ENCODE measurements around the gene IHH. TPM values are rescaled to one million over a fixed set of nuclear protein-coding genes. Genes with fewer than 3 reads are reported as not detected.

Gene IHH
- total RNA-seq: under 1 TPM in 1 of 2 experiments, not detected in 1; 0.12 TPM

- POLR2A ChIA-PET: no interaction called here
- intact Hi-C loops (cut with DNase I, micrococcal nuclease): no loop called here
Observed at GRCh38 chr2:219060821-219061791, at the start of gene IHH. TSS of gene IHH (minus strand) at chr2:219060921. CDS start at chr2:219060467, 454 bp downstream.

GRCh38 chr2:219109471-219109870, 48.8 kb upstream of the IHH start:
- CTCF ChIA-PET: interaction anchor here (0.6 to 1.5 kb wide), 3 partner anchors 10 to 211 kb away, joined by 3 to 4 read pairs (median 4); no protein-coding TSS in a partner anchor
- H3K27ac Mint-ChIP-seq: no peak overlapping the region
- H3K27me3 Mint-ChIP-seq: no peaks in the 10 kb centered on the region
- no peaks in the 10 kb centered on the region for H3K36me3 Mint-ChIP-seq (ENCODE audit: low read depth)
- peak; percentile 79 for DNase-seq
- H3K4me3 Mint-ChIP-seq: no peak overlapping the region
- peaks cover 45% of the 10 kb centered on the region for H3K4me1 Mint-ChIP-seq
- intact Hi-C loops (cut with DNase I, micrococcal nuclease): no loop called here
- H3K9me3 Mint-ChIP-seq (ENCODE audit: low read depth): no peaks in the 10 kb centered on the region
- ATAC-seq: peak; percentile 80
- POLR2A ChIA-PET: no interaction called here

More at GRCh38 chr2:219060821-219061791, at the start of gene IHH:
- H3K4me1 Mint-ChIP-seq: peaks cover 19% of the 10 kb centered on the region
- DNase-seq (peak; percentile 31), ATAC-seq (no peak)
- peak within 1 kb of the TSS; percentile 15 for H3K4me3 Mint-ChIP-seq
- CTCF ChIA-PET: interaction anchor here (0.7 to 8.9 kb wide), 7 partner anchors 13 to 351 kb away, joined by 3 to 125 read pairs (median 3); partner anchors contain the start of gene TTLL4
- H3K27me3 Mint-ChIP-seq: peaks cover 57% of the 10 kb centered on the region
- H3K9me3 Mint-ChIP-seq (ENCODE audit: low read depth): no peaks in the 10 kb centered on the region
- H3K27ac Mint-ChIP-seq: no peak within 1 kb of the TSS
- H3K36me3 Mint-ChIP-seq (ENCODE audit: low read depth): no peaks in the 10 kb centered on the region

DNA sequence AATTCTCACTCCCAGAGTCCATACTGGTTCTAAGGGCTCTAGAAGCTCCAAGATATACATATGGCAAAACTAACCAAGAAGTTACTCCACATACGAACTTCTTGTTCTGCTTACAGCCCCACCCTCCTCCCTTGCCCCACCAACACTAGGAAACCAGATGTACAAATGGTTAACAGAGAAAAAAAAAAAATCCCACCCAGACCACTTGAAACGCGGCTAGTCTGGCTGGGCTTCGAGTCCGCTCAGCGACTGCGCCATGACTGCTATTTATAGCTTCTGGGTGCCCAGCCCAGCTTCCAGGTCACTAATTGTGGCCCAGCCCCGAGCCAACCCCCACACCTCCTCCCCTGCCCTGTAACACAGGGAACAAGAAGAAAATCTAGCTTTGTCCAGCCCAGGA, 47.0 kb upstream of the IHH start:
- POLR2A ChIA-PET: no interaction called here
- H3K4me3 Mint-ChIP-seq: no peak overlapping the region
- no peaks in the 10 kb centered on the region for H3K27me3 Mint-ChIP-seq
- CTCF ChIA-PET: interaction anchor here (0.5 to 1.4 kb wide), 2 partner anchors 51 to 63 kb away, joined by 3 read pairs; no protein-coding TSS in a partner anchor
- H3K9me3 Mint-ChIP-seq (ENCODE audit: low read depth): no peaks in the 10 kb centered on the region
- no peak for ATAC-seq
- no peaks in the 10 kb centered on the region for H3K36me3 Mint-ChIP-seq (ENCODE audit: low read depth)
- intact Hi-C loops (cut with DNase I, micrococcal nuclease): no loop called here
- H3K27ac Mint-ChIP-seq: no peak overlapping the region
- peaks cover 48% of the 10 kb centered on the region for H3K4me1 Mint-ChIP-seq
- DNase-seq: no peak

DNA sequence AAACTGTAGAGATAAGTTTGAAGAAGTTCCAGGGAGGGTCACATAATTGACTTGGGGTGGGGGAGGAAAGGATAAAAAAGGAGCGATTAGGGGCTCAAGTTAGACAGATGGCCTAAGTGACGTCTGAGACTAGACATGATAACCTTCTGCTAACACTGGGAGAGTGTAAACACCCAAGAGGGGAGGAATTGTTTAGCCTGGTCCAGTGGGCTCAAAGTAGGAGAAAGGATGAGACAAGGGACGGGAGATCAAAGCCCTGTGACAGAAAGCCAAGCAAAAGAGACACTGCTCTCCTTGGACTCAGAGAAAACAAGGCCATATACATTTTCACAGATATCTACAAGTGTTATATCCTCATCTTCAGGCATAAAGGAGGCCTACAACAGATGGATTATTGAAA, 45.5 kb upstream of the IHH start:
- no peak overlapping the region for H3K27ac Mint-ChIP-seq
- ChIA-PET CTCF (interaction anchor here (0.7 to 7.4 kb wide), 4 partner anchors 11 to 423 kb away, joined by 3 to 74 read pairs (median 26); no protein-coding TSS in a partner anchor), POLR2A (no interaction called here)
- DNase-seq: no peak
- H3K9me3 Mint-ChIP-seq (ENCODE audit: low read depth): no peaks in the 10 kb centered on the region
- no peak overlapping the region for H3K4me3 Mint-ChIP-seq
- intact Hi-C loops (cut with DNase I, micrococcal nuclease): no loop called here
- ATAC-seq: no peak
- peaks cover 5% of the 10 kb centered on the region for H3K36me3 Mint-ChIP-seq (ENCODE audit: low read depth)
- H3K27me3 Mint-ChIP-seq: no peaks in the 10 kb centered on the region
- peaks cover 45% of the 10 kb centered on the region for H3K4me1 Mint-ChIP-seq

- POLR2A ChIA-PET: no interaction called here
Observed at GRCh38 chr2:219104107-219105035, 43.6 kb upstream of the IHH start.

DNA sequence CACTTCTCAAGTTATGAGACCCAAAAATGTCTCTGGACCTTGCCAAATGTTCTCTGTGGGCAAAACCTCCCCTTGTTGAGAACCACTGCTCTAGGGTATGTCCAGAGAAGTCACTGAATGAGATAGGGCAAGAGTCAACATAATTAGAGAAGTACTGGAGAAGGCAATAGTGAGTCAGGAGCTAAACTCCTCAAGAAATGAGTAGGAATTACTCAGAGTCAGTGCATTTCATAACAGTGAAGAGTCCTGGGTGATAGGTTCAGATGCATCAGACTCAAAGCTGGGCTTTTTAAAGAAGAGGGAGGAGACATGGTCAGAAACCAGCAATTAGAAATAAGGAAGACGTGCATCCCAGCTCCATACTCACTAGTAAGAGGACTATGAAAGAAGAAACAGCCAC, 38.6 kb upstream of the IHH start:
- intact Hi-C loops (cut with DNase I, micrococcal nuclease): no loop called here
- Mint-ChIP-seq H3K4me3 (no peak overlapping the region), H3K27me3 (no peaks in the 10 kb centered on the region), H3K36me3 (ENCODE audit: low read depth) (peaks cover 5% of the 10 kb centered on the region), H3K9me3 (ENCODE audit: low read depth) (no peaks in the 10 kb centered on the region), H3K4me1 (peaks cover 4% of the 10 kb centered on the region), H3K27ac (no peak overlapping the region)
- ChIA-PET POLR2A (interaction anchor here (0.6 kb wide), 1 partner anchor 11 kb away, joined by 3 read pairs; no protein-coding TSS in a partner anchor), CTCF (interaction anchor here (0.9 to 7.4 kb wide), 8 partner anchors 14 to 104 kb away, joined by 3 to 74 read pairs (median 4); no protein-coding TSS in a partner anchor)
- DNase-seq: no peak
- peak; percentile 79 for ATAC-seq

More at GRCh38 chr2:219104107-219105035, 43.6 kb upstream of the IHH start:
- H3K4me3 Mint-ChIP-seq: no peak overlapping the region
- no peaks in the 10 kb centered on the region for H3K9me3 Mint-ChIP-seq (ENCODE audit: low read depth)
- intact Hi-C loops (cut with DNase I, micrococcal nuclease): no loop called here
- peaks cover 33% of the 10 kb centered on the region for H3K4me1 Mint-ChIP-seq
- H3K36me3 Mint-ChIP-seq (ENCODE audit: low read depth): peaks cover 5% of the 10 kb centered on the region
- H3K27me3 Mint-ChIP-seq: no peaks in the 10 kb centered on the region
- CTCF ChIA-PET: interaction anchor here (0.6 to 7.4 kb wide), 39 partner anchors 8 to 378 kb away, joined by 3 to 74 read pairs (median 5); no protein-coding TSS in a partner anchor
- peak overlapping the region; percentile 44 for H3K27ac Mint-ChIP-seq
- ATAC-seq (peak; percentile 80), DNase-seq (peak; percentile 36)

- POLR2A ChIA-PET: no interaction called here
- no peaks in the 10 kb centered on the region for H3K4me1 Mint-ChIP-seq
Observed at GRCh38 chr2:219095406-219095935, 34.8 kb upstream of the IHH start.

DNA sequence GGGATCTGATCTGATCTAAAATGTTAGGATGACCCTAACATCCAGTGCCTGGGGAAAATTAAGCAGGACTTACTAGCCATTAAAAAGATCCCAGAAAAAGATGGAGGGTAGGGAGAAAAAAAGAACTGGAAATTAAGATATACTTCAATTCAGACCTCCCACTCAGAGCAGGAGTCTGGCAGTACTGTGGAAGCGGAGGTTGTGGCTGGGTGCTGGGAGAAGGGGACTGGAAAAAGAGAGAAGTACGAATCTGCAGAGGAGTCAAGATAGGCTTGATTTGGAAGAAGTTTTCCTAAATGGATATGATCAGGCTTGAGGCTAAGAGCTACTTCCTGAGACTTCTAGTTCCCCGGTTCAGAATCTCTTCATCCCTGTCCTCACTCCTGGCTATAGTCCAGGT, 33.5 kb upstream of the IHH start:
- no peaks in the 10 kb centered on the region for H3K4me1 Mint-ChIP-seq
- POLR2A ChIA-PET: no interaction called here

More at GRCh38 chr2:219095406-219095935, 34.8 kb upstream of the IHH start:
- Mint-ChIP-seq H3K27me3 (no peaks in the 10 kb centered on the region), H3K27ac (no peak overlapping the region), H3K9me3 (ENCODE audit: low read depth) (no peaks in the 10 kb centered on the region), H3K36me3 (ENCODE audit: low read depth) (no peaks in the 10 kb centered on the region), H3K4me3 (no peak overlapping the region)
- CTCF ChIA-PET: interaction anchor here (0.6 to 2.2 kb wide), 5 partner anchors 9 to 46 kb away, joined by 3 to 9 read pairs (median 4); no protein-coding TSS in a partner anchor
- DNase-seq (no peak), ATAC-seq (no peak)
- intact Hi-C loops (cut with DNase I, micrococcal nuclease): no loop called here

GRCh38 chr2:219090436-219091299, 29.9 kb upstream of the IHH start:
- Mint-ChIP-seq H3K4me3 (no peak overlapping the region), H3K27me3 (no peaks in the 10 kb centered on the region), H3K36me3 (ENCODE audit: low read depth) (peaks cover 5% of the 10 kb centered on the region), H3K27ac (no peak overlapping the region), H3K4me1 (peaks cover 9% of the 10 kb centered on the region), H3K9me3 (ENCODE audit: low read depth) (no peaks in the 10 kb centered on the region)
- ATAC-seq (no peak), DNase-seq (no peak)
- ChIA-PET POLR2A (no interaction called here), CTCF (interaction anchor here (0.6 to 3.2 kb wide), 10 partner anchors 10 to 111 kb away, joined by 3 to 20 read pairs (median 4); no protein-coding TSS in a partner anchor)
- intact Hi-C loops (cut with DNase I, micrococcal nuclease): no loop called here

More for the DNA sequence above, 33.5 kb upstream of the IHH start:
- H3K36me3 Mint-ChIP-seq (ENCODE audit: low read depth): peaks cover 3% of the 10 kb centered on the region
- H3K27ac Mint-ChIP-seq: no peak overlapping the region
- ATAC-seq (no peak), DNase-seq (no peak)
- CTCF ChIA-PET: interaction anchor here (0.6 to 1.0 kb wide), 2 partner anchors 22 to 57 kb away, joined by 3 to 4 read pairs; no protein-coding TSS in a partner anchor
- H3K4me3 Mint-ChIP-seq: no peak overlapping the region
- H3K27me3 Mint-ChIP-seq: no peaks in the 10 kb centered on the region
- no peaks in the 10 kb centered on the region for H3K9me3 Mint-ChIP-seq (ENCODE audit: low read depth)
- intact Hi-C loops (cut with DNase I, micrococcal nuclease): no loop called here

- Mint-ChIP-seq H3K27ac (no peak overlapping the region), H3K27me3 (no peaks in the 10 kb centered on the region), H3K4me1 (peaks cover 9% of the 10 kb centered on the region), H3K4me3 (no peak overlapping the region), H3K36me3 (ENCODE audit: low read depth) (peaks cover 5% of the 10 kb centered on the region), H3K9me3 (ENCODE audit: low read depth) (no peaks in the 10 kb centered on the region)
- ATAC-seq (no peak), DNase-seq (no peak)
- ChIA-PET POLR2A (no interaction called here), CTCF (interaction anchor here (2.1 kb wide), 1 partner anchor 14 kb away, joined by 9 read pairs; no protein-coding TSS in a partner anchor)
- intact Hi-C loops (cut with DNase I, micrococcal nuclease): no loop called here
Observed at GRCh38 chr2:219089330-219089729, 28.6 kb upstream of the IHH start.

All from activated CD4-positive, alpha-beta T cell treated with anti-CD3 and anti-CD28 coated beads for 36 hours (primary cell).